KBM-7 (cell line): ENCODE data around the gene ANK3.

ENCODE experiments used
- DNase-seq: peaks from one replicate; pipeline ENCODE4 v3.0.0-alpha.2; 2015
- in situ Hi-C: fragments of 300-500 bp; cut with MboI; formaldehyde crosslinking; loops from 2 replicates; pipeline ENCODE4 v1.14.3; 2020; ENCODE audit warnings: low sequenced_read_pairs, low pct_unique_long_range_greater_than_20kb, mixed read lengths

ANK3 gene

GRCh38 chr10:60006062-60006461 lies 383.6 kb downstream of the ANK3 start:
- no peak for DNase-seq
- in situ Hi-C loops: no loop called here

- in situ Hi-C loops: no loop called here
- DNase-seq: no peak
Observed at GRCh38 chr10:60003651-60004523, 385.8 kb downstream of the ANK3 start.

- in situ Hi-C loops: no loop called here
- DNase-seq: no peak
Observed at GRCh38 chr10:60000747-60001146, 388.9 kb downstream of the ANK3 start.

DNA sequence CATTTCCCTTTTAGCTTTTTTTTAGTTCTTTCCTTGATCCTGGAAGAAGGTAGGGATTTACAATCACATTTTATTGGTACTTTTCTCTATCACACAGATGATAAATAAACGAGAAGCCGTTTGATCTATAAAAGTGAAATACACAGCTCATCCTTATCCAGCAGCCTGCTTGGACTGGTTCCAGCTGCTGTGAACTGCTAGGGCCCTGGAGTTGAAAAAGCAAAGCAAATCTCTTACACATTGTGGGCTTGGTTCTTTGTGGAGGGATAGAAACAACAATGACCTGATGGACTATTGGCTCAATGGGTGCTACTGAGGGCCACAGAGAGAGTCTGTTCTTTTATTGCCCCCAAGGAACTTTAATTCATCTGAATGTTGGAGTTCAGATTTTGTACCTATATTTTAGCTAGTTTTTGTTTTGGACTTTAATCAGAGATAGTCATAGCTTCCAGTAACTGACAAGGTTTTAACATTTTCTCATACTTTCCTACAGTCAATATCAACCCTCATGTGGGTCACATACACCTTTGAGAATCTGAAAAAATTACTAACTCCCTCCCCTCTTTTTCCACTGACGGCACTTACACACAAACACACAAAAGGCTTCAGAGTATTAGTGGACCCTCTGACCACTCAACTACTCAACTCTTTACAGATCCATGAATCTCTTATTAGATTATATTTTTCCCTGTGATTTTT lies 391.7 kb downstream of the ANK3 start:
- DNase-seq: no peak
- in situ Hi-C loops: no loop called here

- in situ Hi-C loops: no loop called here
- DNase-seq: no peak
Observed at GRCh38 chr10:59995862-59996261, 393.8 kb downstream of the ANK3 start.

GRCh38 chr10:59993931-59994330 lies 395.7 kb downstream of the ANK3 start:
- in situ Hi-C loops: no loop called here
- no peak for DNase-seq

GRCh38 chr10:59991661-59992060 lies 398.0 kb downstream of the ANK3 start:
- in situ Hi-C loops: no loop called here

DNA sequence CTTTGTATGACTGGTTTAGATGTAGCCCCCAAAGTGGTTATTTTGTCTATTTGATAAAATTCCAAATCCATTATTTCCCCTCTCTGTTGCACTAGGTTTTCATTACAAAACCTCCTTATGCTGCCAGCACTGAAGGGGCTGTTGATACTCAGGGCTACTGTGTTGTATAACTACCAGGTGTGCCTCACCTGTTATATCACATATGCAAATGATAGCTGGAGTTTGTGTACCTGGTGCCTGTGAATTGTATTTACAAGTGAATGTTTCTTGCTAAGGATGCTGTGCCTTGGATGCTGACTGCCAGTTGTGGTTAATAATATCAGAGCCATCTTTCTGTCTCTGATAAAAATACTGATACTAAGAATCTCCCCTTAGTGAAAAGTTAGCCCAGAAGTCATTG lies 398.6 kb downstream of the ANK3 start:
- in situ Hi-C loops: no loop called here
- no peak for DNase-seq

More at GRCh38 chr10:59991661-59992060, 398.0 kb downstream of the ANK3 start:
- DNase-seq: peak; percentile 90

GRCh38 chr10:59985639-59986038 lies 404.0 kb downstream of the ANK3 start:
- in situ Hi-C loops: no loop called here
- no peak for DNase-seq

DNA sequence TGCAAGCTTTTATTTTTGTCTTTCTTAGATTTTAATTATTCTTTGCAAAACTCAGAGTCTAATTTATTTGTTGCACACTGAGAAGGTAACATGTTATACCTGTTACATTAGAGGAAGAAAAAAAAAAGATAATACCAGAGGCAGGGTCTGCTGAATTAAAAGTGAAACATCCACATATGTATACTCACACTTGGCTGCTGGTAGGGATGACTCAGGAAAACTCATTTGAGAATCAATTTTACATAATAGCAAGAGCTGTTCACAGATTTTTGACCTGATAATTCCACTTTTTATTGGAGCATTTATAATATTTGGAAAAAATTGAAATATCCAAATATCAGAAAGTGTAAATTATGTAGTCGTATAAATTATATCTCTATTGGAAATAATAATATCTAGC lies 405.3 kb downstream of the ANK3 start:
- no peak for DNase-seq
- in situ Hi-C loops: no loop called here

GRCh38 chr10:59980356-59980755 lies 409.3 kb downstream of the ANK3 start:
- in situ Hi-C loops: no loop called here
- DNase-seq: no peak

DNA sequence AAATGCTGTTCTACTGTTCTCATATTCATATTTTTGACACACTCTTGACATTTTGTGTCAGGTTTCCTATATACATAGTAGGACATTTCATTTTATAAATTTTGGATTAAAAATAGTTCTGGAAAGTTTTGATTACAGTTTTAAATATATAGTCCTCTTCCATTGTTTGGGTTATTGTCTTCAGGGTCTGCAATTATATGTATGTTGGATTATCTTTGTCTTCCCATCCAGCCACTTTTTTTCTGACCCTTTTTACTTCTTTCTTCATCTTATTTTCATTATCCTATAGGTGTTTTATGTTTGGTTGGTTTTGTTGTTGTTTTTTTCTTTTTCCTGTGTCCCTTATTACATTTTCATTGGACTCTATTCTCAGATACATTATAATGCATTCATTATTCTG lies 412.2 kb downstream of the ANK3 start:
- DNase-seq: no peak

DNA sequence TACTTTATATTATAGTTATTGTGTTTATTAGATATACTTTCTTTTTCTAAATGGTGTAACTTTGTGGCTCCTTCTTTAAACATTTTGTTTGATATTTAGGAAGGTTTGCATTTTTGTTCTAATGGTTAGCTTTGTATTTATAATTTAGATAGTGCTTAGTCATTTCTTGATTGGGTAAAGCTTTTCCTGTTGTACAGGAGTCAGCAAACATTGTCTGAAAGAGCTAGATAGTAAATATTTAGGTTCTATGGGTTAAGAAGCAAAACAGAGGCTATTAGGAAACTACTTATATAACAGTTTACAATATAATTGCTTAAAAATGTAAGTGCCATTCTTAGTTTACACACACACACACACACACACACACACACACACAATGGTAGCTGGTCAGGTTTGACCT lies 412.8 kb downstream of the ANK3 start:
- no peak for DNase-seq
- in situ Hi-C loops: no loop called here

More for the DNA sequence above, 412.2 kb downstream of the ANK3 start:
- in situ Hi-C loops: no loop called here
